Mesenchymal stem cell (in vitro differentiated cells and primary cell): ENCODE results near the gene SAP25.
A peak's percentile ranks its signal among the peaks of the same experiment; 100 is the strongest.

Source experiments
- DNase-seq: peaks from one replicate; pipeline ENCODE4 v3.0.0-alpha.2; 2013
- H2AFZ ChIP-seq: one replicate; pipeline ENCODE4 v1.6.1; 2013; ENCODE audit warnings: low read depth, mild to moderate bottlenecking, control low read depth, inconsistent platforms, low read length, moderate library complexity
- H2AK5ac ChIP-seq: 2 replicates; pipeline ENCODE4 v1.6.1; 2013; ENCODE audit warnings: low read length, moderate library complexity, mild to moderate bottlenecking, inconsistent platforms; ENCODE audit not compliant: severe bottlenecking
- H2BK120ac ChIP-seq: one replicate; pipeline ENCODE4 v1.6.1; 2013; ENCODE audit warnings: low read depth, mild to moderate bottlenecking, inconsistent platforms, low read length, moderate library complexity
- H2BK12ac ChIP-seq, 2 experiments: one replicate each; pipeline ENCODE4 v1.6.1; 2013; ENCODE audit warnings: inconsistent platforms in 2 of 2, low read length in 2 of 2, mild to moderate bottlenecking in 2 of 2, moderate library complexity in 2 of 2, control low read depth in 1 of 2
- H2BK15ac ChIP-seq: one replicate; pipeline ENCODE4 v1.6.1; 2013; ENCODE audit warnings: mild to moderate bottlenecking, low read depth, inconsistent platforms; ENCODE audit not compliant: poor library complexity, severe bottlenecking
- H2BK5ac ChIP-seq: 2 replicates; pipeline ENCODE4 v1.6.1; 2013; ENCODE audit warnings: low read depth, mild to moderate bottlenecking, low read length, control low read depth, inconsistent platforms; ENCODE audit not compliant: poor library complexity, severe bottlenecking
- H3K14ac ChIP-seq, 2 experiments: one replicate each; pipeline ENCODE4 v1.6.1; 2013; ENCODE audit warnings: inconsistent platforms in 2 of 2, low read length in 2 of 2, control low read depth in 1 of 2, mild to moderate bottlenecking in 1 of 2, moderate library complexity in 1 of 2
- H3K18ac ChIP-seq, 2 experiments: one replicate each; pipeline ENCODE4 v1.6.1; 2013; ENCODE audit warnings: inconsistent platforms in 2 of 2, low read length in 2 of 2, control low read depth in 1 of 2, low read depth in 1 of 2, mild to moderate bottlenecking in 1 of 2
- H3K23ac ChIP-seq, 2 experiments: one replicate each; pipeline ENCODE4 v1.6.1; 2013; ENCODE audit warnings: inconsistent platforms in 2 of 2, low read length in 2 of 2, mild to moderate bottlenecking in 2 of 2, moderate library complexity in 2 of 2, control low read depth in 1 of 2
- H3K27ac ChIP-seq: 2 replicates; pipeline ENCODE4 v1.5.1; 2013; ENCODE audit warnings: mild to moderate bottlenecking, moderate library complexity, low read length, control low read depth, inconsistent platforms; ENCODE audit not compliant: poor library complexity, severe bottlenecking
- H3K27me3 ChIP-seq, 2 experiments: 2 replicates each; pipeline versions ENCODE4 v1.6.1 to v1.7.0; 2013; ENCODE audit warnings: low read length in 2 of 2, mild to moderate bottlenecking in 2 of 2, moderate library complexity in 2 of 2, control low read depth in 1 of 2, inconsistent platforms in 1 of 2; ENCODE audit not compliant: control insufficient read depth in 1 of 2, insufficient read depth in 1 of 2
- H3K36me3 ChIP-seq, 2 experiments: 2 replicates each; pipeline versions ENCODE4 v1.6.1 to v1.7.0; 2013; ENCODE audit warnings: low read length in 2 of 2, control low read depth in 1 of 2, inconsistent platforms in 1 of 2, low read depth in 1 of 2, mild to moderate bottlenecking in 1 of 2; ENCODE audit not compliant: insufficient read depth in 2 of 2, control insufficient read depth in 1 of 2
- H3K4ac ChIP-seq, 2 experiments: one replicate each; pipeline ENCODE4 v1.6.1; 2013; ENCODE audit warnings: inconsistent platforms in 2 of 2, low read length in 2 of 2, mild to moderate bottlenecking in 2 of 2, moderate library complexity in 2 of 2, control low read depth in 1 of 2, low read depth in 1 of 2
- H3K4me1 ChIP-seq: 2 replicates; pipeline ENCODE4 v1.6.1; 2013; ENCODE audit warnings: low read depth, low read length, control low read depth; ENCODE audit not compliant: control insufficient read depth, insufficient read depth
- H3K4me2 ChIP-seq: 2 replicates; pipeline ENCODE4 v1.6.1; 2013; ENCODE audit warnings: low read length, mild to moderate bottlenecking, inconsistent platforms; ENCODE audit not compliant: poor library complexity, severe bottlenecking
- H3K4me3 ChIP-seq, 2 experiments: 2 replicates each; pipeline versions ENCODE4 v1.5.1 to v1.7.0; 2013; ENCODE audit warnings: low read length in 2 of 2, mild to moderate bottlenecking in 2 of 2, control low read depth in 1 of 2, low read depth in 1 of 2; ENCODE audit not compliant: insufficient read depth in 1 of 2
- H3K79me1 ChIP-seq: replicated peaks from 2 replicates; pipeline ENCODE4 v1.6.1; 2013; ENCODE audit warnings: mild to moderate bottlenecking, control low read depth, low read length, inconsistent platforms; ENCODE audit not compliant: poor library complexity, severe bottlenecking
- H3K9ac ChIP-seq: 2 replicates; pipeline ENCODE4 v1.7.0; 2013; ENCODE audit warnings: mild to moderate bottlenecking, low read length, moderate library complexity
- H3K9me3 ChIP-seq: 2 replicates; pipeline ENCODE4 v1.7.0; 2013; ENCODE audit warnings: mild to moderate bottlenecking, low read length; ENCODE audit not compliant: control insufficient read depth
- H4K8ac ChIP-seq: one replicate; pipeline ENCODE4 v1.6.1; 2013; ENCODE audit warnings: inconsistent platforms, mild to moderate bottlenecking, low read length, moderate library complexity
- H4K91ac ChIP-seq: one replicate; pipeline ENCODE4 v1.6.1; 2013; ENCODE audit warnings: mild to moderate bottlenecking, low read length, inconsistent platforms
- WGBS: methylation state at CpG from one replicate; pipeline ENCODE4 v1.1.7; 2013; ENCODE audit warnings: mixed read lengths; 5-methylcytosine and 5-hydroxymethylcytosine counted together

SAP25 gene

DNA sequence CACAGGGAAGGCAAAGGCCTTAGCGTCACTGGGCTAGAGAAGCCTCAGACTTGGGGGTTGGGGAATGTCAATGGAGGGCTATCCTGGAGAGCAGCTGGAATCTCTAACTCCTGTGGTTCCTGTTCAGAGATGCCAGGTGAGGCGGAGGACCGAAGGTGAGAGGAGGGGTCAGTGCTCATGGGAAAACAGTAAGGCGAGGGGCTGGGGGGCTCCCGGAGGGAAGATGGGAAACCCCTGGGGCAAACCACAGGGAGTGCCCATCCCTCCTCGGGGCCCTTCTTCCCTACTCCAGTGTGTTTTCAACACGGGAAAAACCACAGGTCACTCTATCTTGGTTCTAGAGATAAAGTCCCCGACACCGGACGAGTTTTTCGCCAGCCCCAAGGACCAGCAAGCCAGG lies 8.9 kb upstream of the SAP25 start:
- H2BK12ac ChIP-seq = peak overlapping the region; percentile 7 to 65
- peak overlapping the region; percentile 69 for H2BK120ac ChIP-seq
- peak overlapping the region; percentile 49 for H2BK15ac ChIP-seq
- H3K36me3 ChIP-seq = peaks cover 48 to 54% of the 10 kb centered on the region in 2 experiments
- H3K4me1 ChIP-seq = peaks cover 29% of the 10 kb centered on the region
- peak overlapping the region in 1 of 2 experiments; percentile 14 for H3K14ac ChIP-seq
- H3K27me3 ChIP-seq = no peaks in the 10 kb centered on the region
- H2AFZ ChIP-seq = no peak overlapping the region
- DNase-seq = no peak
- H4K8ac ChIP-seq = peak overlapping the region; percentile 74
- H2AK5ac ChIP-seq = no peak overlapping the region
- H3K4me2 ChIP-seq = no peak overlapping the region
- peak overlapping the region; percentile 65 for H3K9ac ChIP-seq
- peak overlapping the region; percentile 74 for H4K91ac ChIP-seq
- H3K4me3 ChIP-seq = no peak overlapping the region
- no peak overlapping the region for H3K23ac ChIP-seq
- peak overlapping the region; percentile 96 for H3K27ac ChIP-seq
- WGBS = 80% methylated on average over 11 of the region's 11 CpGs
- no peaks in the 10 kb centered on the region for H3K9me3 ChIP-seq
- no peak overlapping the region for H2BK5ac ChIP-seq
- H3K4ac ChIP-seq = peak overlapping the region; percentile 75 to 76
- H3K79me1 ChIP-seq = peaks cover 31% of the 10 kb centered on the region
- H3K18ac ChIP-seq = peak overlapping the region; percentile 13 to 17

DNA sequence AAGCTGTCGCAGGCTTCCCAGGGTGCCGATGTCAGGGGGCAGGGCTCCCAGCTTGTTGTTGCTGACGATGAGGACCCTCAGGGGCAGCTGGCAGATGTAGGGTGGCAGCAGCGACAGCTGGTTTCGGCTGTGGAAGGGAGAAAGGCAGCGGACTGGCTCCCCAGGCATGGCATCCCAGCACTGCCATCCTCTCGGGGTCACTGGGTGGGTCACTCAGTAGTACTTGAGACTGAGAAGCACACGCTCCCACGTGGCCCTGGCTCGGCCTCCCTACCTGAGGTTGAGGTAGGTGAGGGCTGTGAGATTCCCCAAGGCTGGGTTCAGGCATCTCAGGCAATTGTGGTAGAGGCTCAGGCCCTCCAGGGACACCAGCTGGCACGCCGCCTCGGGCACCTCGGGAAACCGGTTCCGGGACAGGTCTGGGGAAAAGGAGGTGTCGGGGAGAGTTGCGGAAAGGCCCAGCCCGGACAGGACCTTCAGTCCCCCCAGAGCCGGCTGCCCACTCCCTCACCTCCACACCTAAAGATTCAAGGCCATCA lies 8.4 kb upstream of the SAP25 start:
- H2BK120ac ChIP-seq = no peak overlapping the region
- peaks cover 34% of the 10 kb centered on the region for H3K79me1 ChIP-seq
- H2BK15ac ChIP-seq = peak overlapping the region; percentile 26
- no peak overlapping the region for H3K4me2 ChIP-seq
- peak overlapping the region; percentile 7 to 65 for H2BK12ac ChIP-seq
- H3K14ac ChIP-seq = peak overlapping the region in 1 of 2 experiments; percentile 14
- peaks cover 29% of the 10 kb centered on the region for H3K4me1 ChIP-seq
- H3K18ac ChIP-seq = peak overlapping the region; percentile 13 to 38
- H4K91ac ChIP-seq = no peak overlapping the region
- H3K4me3 ChIP-seq = no peak overlapping the region
- H2BK5ac ChIP-seq = no peak overlapping the region
- H3K36me3 ChIP-seq = peaks cover 52 to 60% of the 10 kb centered on the region in 2 experiments
- WGBS = 94% methylated on average over 14 of the region's 20 CpGs
- H3K27ac ChIP-seq = no peak overlapping the region
- no peak for DNase-seq
- no peak overlapping the region for H2AK5ac ChIP-seq
- H3K27me3 ChIP-seq = no peaks in the 10 kb centered on the region
- peak overlapping the region in 1 of 2 experiments; percentile 16 for H3K23ac ChIP-seq
- no peaks in the 10 kb centered on the region for H3K9me3 ChIP-seq
- H2AFZ ChIP-seq = no peak overlapping the region
- H3K4ac ChIP-seq = peak overlapping the region; percentile 34 to 42
- peak overlapping the region; percentile 74 for H4K8ac ChIP-seq
- H3K9ac ChIP-seq = no peak overlapping the region

DNA sequence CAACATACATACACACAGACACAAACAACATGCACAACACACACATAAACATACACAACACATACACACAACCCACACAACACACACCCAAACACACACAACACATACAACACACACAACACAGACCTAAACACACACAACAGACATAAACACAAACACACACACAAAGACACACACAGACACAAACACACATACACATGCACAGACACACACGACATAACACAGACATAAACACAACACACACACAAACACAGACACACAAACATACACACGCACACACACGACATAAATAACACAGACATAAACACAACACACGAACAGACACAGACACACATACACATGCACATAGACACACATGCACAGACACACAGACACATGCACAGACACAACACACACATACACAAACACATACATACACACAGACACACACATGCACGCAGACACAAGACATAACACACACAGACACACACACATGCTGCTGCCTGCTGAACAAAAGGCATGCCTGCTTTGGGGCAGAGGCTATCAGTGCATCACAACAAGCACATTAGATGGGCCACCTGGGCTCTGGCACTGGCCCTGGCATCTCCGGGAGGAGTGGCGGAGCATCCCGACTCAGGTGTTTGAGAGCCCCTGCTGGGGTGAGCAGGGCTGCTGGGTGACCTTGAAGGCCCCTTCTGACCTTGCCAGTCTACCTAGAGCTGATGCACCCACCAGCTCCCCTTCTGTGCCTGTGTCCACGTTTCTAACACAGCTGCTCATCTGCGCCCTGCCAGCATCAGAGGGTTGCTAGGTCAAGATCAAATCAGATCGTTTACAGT lies 7.0 kb upstream of the SAP25 start:
- no peak for DNase-seq
- H2BK5ac ChIP-seq = no peak overlapping the region
- no peaks in the 10 kb centered on the region for H3K9me3 ChIP-seq
- H3K4me2 ChIP-seq = no peak overlapping the region
- H3K36me3 ChIP-seq = peaks cover 63 to 74% of the 10 kb centered on the region in 2 experiments
- H3K4ac ChIP-seq = no peak overlapping the region
- H4K8ac ChIP-seq = peak overlapping the region; percentile 61
- no peak overlapping the region for H2AK5ac ChIP-seq
- no peak overlapping the region for H2BK120ac ChIP-seq
- H3K27me3 ChIP-seq = no peaks in the 10 kb centered on the region
- H2AFZ ChIP-seq = no peak overlapping the region
- H3K4me3 ChIP-seq = no peak overlapping the region
- H3K79me1 ChIP-seq = peaks cover 35% of the 10 kb centered on the region
- no peak overlapping the region for H3K18ac ChIP-seq
- no peak overlapping the region for H3K9ac ChIP-seq
- H2BK15ac ChIP-seq = no peak overlapping the region
- no peak overlapping the region for H2BK12ac ChIP-seq
- no peak overlapping the region for H3K14ac ChIP-seq
- H4K91ac ChIP-seq = no peak overlapping the region
- WGBS = 95% methylated on average over 11 of the region's 11 CpGs
- H3K4me1 ChIP-seq = peaks cover 31% of the 10 kb centered on the region
- no peak overlapping the region for H3K27ac ChIP-seq
- no peak overlapping the region for H3K23ac ChIP-seq
